Right lobe of liver (tissue), 5 donors: ENCODE results near the gene JUNB. TPM values are rescaled to one million over a fixed set of nuclear protein-coding genes. Genes with fewer than 3 reads are reported as not detected.

Experiments used
- microRNA-seq, 2 donors: library from miRNA; unstranded; fragments of <30 nt; microRNA quantifications; one replicate each; pipeline ENCODE4, GENCODE V29; 2019 to 2020
- small RNA-seq, 2 experiments: library from RNA; depleted of rRNA; stranded (forward); fragments of <200 nt; gene quantifications; one replicate each; pipeline ENCODE3, GENCODE V24; 2016
- total RNA-seq, 6 experiments: library from RNA; depleted of rRNA in 2 of 6; stranded (reverse); fragments of >200 nt in 2 of 6; fragmentation: NEBNext Ultra II Directional in 3 of 6; extraction: Animal tissue kit (Norgen Biotek cat#: 25700) in 3 of 6; gene quantifications; one replicate each; pipeline versions ENCODE4 v1.1.0 to v1.2.4, GENCODE V29; 2016 to 2023
- donor health status: DM: no; HTN: no; CAD: no.
- donor health status: DM: no; HTN: no; CAD: no.
- donor health status: DM: no; HTN: yes; CAD: no.
- donor health status: DM: no; HTN: yes; CAD: no.

The JUNB gene
- total RNA-seq, 6 experiments from 2014 or later, result 10.2 to 378 (median 66.0) TPM

Small RNA genes within 50 kb of the gene (microRNA-seq; reads per million reads assigned to microRNA genes)
- 0 reads per million in 2 donors for gene MIR5684

Small RNA genes within 50 kb of the gene (small RNA-seq; reads per million reads assigned to genes)
- gene MIR5684, result 0 reads per million in 2 experiments

Other genes with a start within 250 kb of the JUNB start
- 1 to 10 TPM; 3.1 to 8.1 (median 5.3) TPM for gene ZNF564, start 240.0 kb upstream of the JUNB start, total RNA-seq
- gene ZNF490, start 180.7 kb upstream of the JUNB start, total RNA-seq, result 1 to 10 TPM; 3.6 to 7.0 (median 4.3) TPM
- gene ZNF791, start 180.6 kb upstream of the JUNB start, total RNA-seq, result 10 to 100 TPM in 1 of 6 experiments, 1 to 10 TPM in 5; 5.5 to 10.7 (median 7.8) TPM
- gene MAN2B1, start 124.7 kb upstream of the JUNB start, total RNA-seq, result 10 to 100 TPM; 32.7 to 76.5 (median 53.6) TPM
- 1 to 10 TPM; 2.5 to 6.2 (median 4.2) TPM for gene WDR83, start 124.7 kb upstream of the JUNB start, total RNA-seq
- 10 to 100 TPM; 29.5 to 60.5 (median 45.8) TPM for gene DHPS, start 109.6 kb upstream of the JUNB start, total RNA-seq
- gene GNG14, start 103.5 kb upstream of the JUNB start, total RNA-seq, result not detected
- 1 to 10 TPM; 1.6 to 4.9 (median 2.6) TPM for gene FBXW9, start 94.9 kb upstream of the JUNB start, total RNA-seq
- 10 to 100 TPM; 14.8 to 28.7 (median 19.6) TPM for gene TNPO2, start 67.6 kb upstream of the JUNB start, total RNA-seq
- 100 to 1,000 TPM in 4 of 6 experiments, 10 to 100 TPM in 2; 69.8 to 244 (median 106) TPM for gene TRIR, start 56.8 kb upstream of the JUNB start, total RNA-seq
- gene GET3, start 54.0 kb upstream of the JUNB start, total RNA-seq, result 10 to 100 TPM; 22.3 to 35.8 (median 25.8) TPM
- not detected for gene BEST2, start 39.7 kb upstream of the JUNB start, total RNA-seq
- gene HOOK2, start 15.9 kb upstream of the JUNB start, total RNA-seq, result 10 to 100 TPM; 16.6 to 34.5 (median 17.6) TPM
- 100 to 1,000 TPM; 164 to 466 (median 202) TPM for gene PRDX2, start 10.3 kb downstream of the JUNB start, total RNA-seq
- gene THSD8, start 10.6 kb downstream of the JUNB start, total RNA-seq, result 1 to 10 TPM in 3 of 6 experiments, under 1 TPM in 2, not detected in 1; 0.62 to 2.0 (median 1.2) TPM
- gene RNASEH2A, start 15.1 kb downstream of the JUNB start, total RNA-seq, result 1 to 10 TPM; 2.1 to 7.1 (median 3.7) TPM
- gene RTBDN, start 43.1 kb downstream of the JUNB start, total RNA-seq, result not detected
- under 1 TPM in 4 of 6 experiments, not detected in 2; 0.06 to 0.49 (median 0.34) TPM for gene MAST1, start 47.0 kb downstream of the JUNB start, total RNA-seq
- gene DNASE2, start 90.0 kb downstream of the JUNB start, total RNA-seq, result 10 to 100 TPM; 18.2 to 36.3 (median 26.8) TPM
- gene KLF1, start 95.7 kb downstream of the JUNB start, total RNA-seq, result 1 to 10 TPM in 1 of 6 experiments, under 1 TPM in 2, not detected in 3; 0.32 to 1.7 (median 0.44) TPM
- gene GCDH, start 99.7 kb downstream of the JUNB start, total RNA-seq, result 100 to 1,000 TPM in 1 of 6 experiments, 10 to 100 TPM in 5; 42.2 to 119 (median 59.5) TPM
- under 1 TPM in 1 of 6 experiments, not detected in 5; 0.18 TPM for gene SYCE2, start 127.8 kb downstream of the JUNB start, total RNA-seq
- 10 to 100 TPM; 22.9 to 46.2 (median 29.0) TPM for gene FARSA, start 142.2 kb downstream of the JUNB start, total RNA-seq
- gene CALR, start 147.1 kb downstream of the JUNB start, total RNA-seq, result 1,000 to 10,000 TPM in 3 of 6 experiments, 100 to 1,000 TPM in 3; 771 to 1,471 (median 1,008) TPM
- 10 to 100 TPM; 37.8 to 69.0 (median 52.9) TPM for gene RAD23A, start 154.4 kb downstream of the JUNB start, total RNA-seq
- 10 to 100 TPM in 3 of 6 experiments, 1 to 10 TPM in 3; 7.7 to 29.3 (median 10.0) TPM for gene GADD45GIP1, start 165.7 kb downstream of the JUNB start, total RNA-seq
- not detected for gene DAND5, start 178.1 kb downstream of the JUNB start, total RNA-seq
- gene NFIX, start 204.0 kb downstream of the JUNB start, total RNA-seq, result 10 to 100 TPM; 20.3 to 40.0 (median 26.7) TPM